Testis (tissue), 3 donors: Measurements from ENCODE around the gene PTPRD. TPM values are rescaled to one million over a fixed set of nuclear protein-coding genes. Genes with fewer than 3 reads are reported as not detected.

Source experiments
- DNase-seq: peaks from one replicate; pipeline ENCODE4 v3.0.0-alpha.2; 2019
- H3K27ac ChIP-seq, 2 donors: fragments of 200-600 bp; sonication (generic); one replicate each; pipeline ENCODE4 v1.5.1; 2019
- H3K27me3 ChIP-seq: fragments of 200-600 bp; sonication (generic); one replicate; pipeline ENCODE4 v1.5.1; 2019
- H3K36me3 ChIP-seq: fragments of 200-600 bp; sonication (generic); one replicate; pipeline ENCODE4 v1.5.1; 2017; ENCODE audit warnings: low read depth; ENCODE audit errors: missing control alignments
- H3K4me1 ChIP-seq: fragments of 200-600 bp; sonication (generic); one replicate; pipeline ENCODE4 v1.5.1; 2019
- H3K4me3 ChIP-seq, 2 donors: fragments of 200-600 bp; sonication (generic); one replicate each; pipeline ENCODE4 v1.5.1; 2017 to 2019
- H3K9me3 ChIP-seq: fragments of 200-600 bp; sonication (generic); one replicate; pipeline ENCODE4 v1.5.1; 2017
- POLR2A ChIP-seq: fragments of 450-650 bp; IDR thresholded peaks from one replicate; pipeline ENCODE4 v1.6.1; 2017; ENCODE audit warnings: antibody characterized with exemption, mild to moderate bottlenecking, moderate library complexity
- WGBS, 2 donors: methylation state at CpG; one replicate each; pipeline ENCODE4 v1.1.5; 2018; 5-methylcytosine and 5-hydroxymethylcytosine counted together
- intact Hi-C: fragments of 100-400 bp; cut with DNase I; formaldehyde crosslinking; loops from one replicate; pipeline ENCODE4 v1.15.1; 2023; ENCODE audit warnings: low total_unique reads
- polyA plus RNA-seq: library from polyadenylated mRNA; stranded (reverse); fragments of 350-450 nt; fragmentation: Illumina TruSeq; extraction: RNeasy Lipid Tissue Mini Kit (QIAGEN cat#74804); gene quantifications from one replicate; pipeline ENCODE4 v1.2.3, GENCODE V29; 2014; ENCODE audit warnings: low read depth, low replicate concordance; ENCODE audit not compliant: insufficient read depth
- total RNA-seq, 2 donors: library from RNA; depleted of rRNA; stranded (reverse); fragments of >200 nt; gene quantifications; one replicate each; pipeline ENCODE4 v1.2.3, GENCODE V29; 2016
- TF ChIP-seq, protein P1 (sequence below), 3 experiments: fragments of 450-650 bp in 2 of 3; fragments of 200-600 bp in 1 of 3; sonication (generic) in 1 of 3; IDR thresholded peaks; one replicate each; pipeline ENCODE4 v1.5.1; 2016 to 2019; ENCODE audit warnings: antibody characterized with exemption in 3 of 3, mild to moderate bottlenecking in 2 of 3, moderate library complexity in 1 of 3

Gene PTPRD
- total and polyA plus RNA-seq, 3 donors from 2014 or later = 15.4 to 33.6 (median 32.5) TPM

- no peak overlapping the region for H3K4me3 ChIP-seq
- no peaks in the 10 kb centered on the region for H3K9me3 ChIP-seq
- WGBS, 2 donors = 94% methylated on average over 2 of the region's 2 CpGs
- TF ChIP-seq, protein P1, sequence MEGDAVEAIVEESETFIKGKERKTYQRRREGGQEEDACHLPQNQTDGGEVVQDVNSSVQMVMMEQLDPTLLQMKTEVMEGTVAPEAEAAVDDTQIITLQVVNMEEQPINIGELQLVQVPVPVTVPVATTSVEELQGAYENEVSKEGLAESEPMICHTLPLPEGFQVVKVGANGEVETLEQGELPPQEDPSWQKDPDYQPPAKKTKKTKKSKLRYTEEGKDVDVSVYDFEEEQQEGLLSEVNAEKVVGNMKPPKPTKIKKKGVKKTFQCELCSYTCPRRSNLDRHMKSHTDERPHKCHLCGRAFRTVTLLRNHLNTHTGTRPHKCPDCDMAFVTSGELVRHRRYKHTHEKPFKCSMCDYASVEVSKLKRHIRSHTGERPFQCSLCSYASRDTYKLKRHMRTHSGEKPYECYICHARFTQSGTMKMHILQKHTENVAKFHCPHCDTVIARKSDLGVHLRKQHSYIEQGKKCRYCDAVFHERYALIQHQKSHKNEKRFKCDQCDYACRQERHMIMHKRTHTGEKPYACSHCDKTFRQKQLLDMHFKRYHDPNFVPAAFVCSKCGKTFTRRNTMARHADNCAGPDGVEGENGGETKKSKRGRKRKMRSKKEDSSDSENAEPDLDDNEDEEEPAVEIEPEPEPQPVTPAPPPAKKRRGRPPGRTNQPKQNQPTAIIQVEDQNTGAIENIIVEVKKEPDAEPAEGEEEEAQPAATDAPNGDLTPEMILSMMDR (IDR thresholded peaks at IDR 0.05) = no peak
- no peak for TF ChIP-seq POLR2A
- no peaks in the 10 kb centered on the region for H3K4me1 ChIP-seq
- no peak for DNase-seq
- H3K36me3 ChIP-seq = no peaks in the 10 kb centered on the region
- H3K27me3 ChIP-seq = no peaks in the 10 kb centered on the region
- intact Hi-C loops = no loop called here
- H3K27ac ChIP-seq = no peak overlapping the region
Measured at GRCh38 chr9:9729082-9729481, 883.7 kb downstream of the PTPRD start.

DNA sequence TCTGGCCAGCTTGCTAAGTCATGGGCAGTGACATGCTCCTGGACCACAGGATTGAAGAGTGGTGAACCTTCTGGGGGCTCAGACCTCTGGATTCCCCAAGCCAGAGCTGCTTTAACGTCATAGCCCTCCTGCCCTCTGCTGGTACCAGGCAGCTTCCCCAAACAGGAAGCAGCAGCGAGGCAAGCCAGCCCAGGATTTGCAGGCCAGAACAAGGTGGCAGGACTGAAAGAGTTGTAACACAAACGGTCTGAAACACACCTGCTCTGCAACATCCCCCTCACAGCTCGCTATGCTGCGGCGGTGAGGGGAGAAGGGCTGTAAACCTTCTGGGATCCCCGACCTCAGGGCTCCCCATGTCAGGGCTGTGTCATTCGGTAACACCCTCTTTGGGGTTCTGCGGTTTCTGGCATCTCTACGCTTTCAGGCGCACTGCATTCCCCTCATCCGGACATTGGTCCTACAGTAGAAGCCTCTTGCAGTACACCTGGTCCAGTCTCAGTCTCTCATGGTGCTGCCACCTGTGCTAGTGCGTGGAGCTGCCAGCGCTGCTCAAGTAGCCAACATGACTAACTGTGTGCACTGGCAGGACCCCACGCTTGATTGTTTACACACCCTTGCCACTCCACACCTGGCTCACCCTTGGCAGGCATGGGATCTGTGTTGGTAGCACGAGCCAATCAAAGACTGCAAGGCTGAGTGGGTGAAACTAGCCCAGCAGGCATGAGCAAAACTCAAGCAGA lies 893.3 kb downstream of the PTPRD start:
- H3K27me3 ChIP-seq = no peaks in the 10 kb centered on the region
- H3K4me1 ChIP-seq = no peaks in the 10 kb centered on the region
- no peaks in the 10 kb centered on the region for H3K36me3 ChIP-seq
- no peak overlapping the region for H3K4me3 ChIP-seq
- H3K9me3 ChIP-seq = no peaks in the 10 kb centered on the region
- intact Hi-C loops = no loop called here
- H3K27ac ChIP-seq = no peak overlapping the region
- DNase-seq = no peak
- TF ChIP-seq, protein P1 (IDR thresholded peaks at IDR 0.05) = no peak
- no peak for TF ChIP-seq POLR2A
- WGBS, 2 donors = 94% methylated on average over 13 to 15 of the region's 16 CpGs

DNA sequence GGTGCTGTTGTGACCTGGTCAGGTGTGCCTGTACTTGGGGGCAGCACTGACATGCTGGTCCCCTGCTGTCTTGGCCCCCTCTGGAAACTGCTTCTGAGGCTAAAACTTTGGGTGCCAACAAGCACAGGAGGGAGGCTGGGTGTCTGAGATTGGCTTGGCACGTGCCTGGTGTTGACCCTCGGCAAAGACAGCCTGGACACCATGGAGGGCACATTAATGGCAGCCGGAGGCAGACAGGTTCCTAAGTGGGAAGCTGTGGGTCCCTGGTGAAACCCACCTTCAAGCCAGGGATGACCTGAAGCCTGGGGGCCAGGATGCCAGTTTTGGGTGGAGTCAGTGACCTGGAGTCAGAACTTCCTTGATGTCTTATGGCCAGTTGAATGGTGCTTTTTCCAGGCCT lies 894.1 kb downstream of the PTPRD start:
- H3K27ac ChIP-seq = no peak overlapping the region
- no peaks in the 10 kb centered on the region for H3K4me1 ChIP-seq
- H3K4me3 ChIP-seq = no peak overlapping the region
- TF ChIP-seq, protein P1 (IDR thresholded peaks at IDR 0.05) = no peak
- no peak for TF ChIP-seq POLR2A
- H3K27me3 ChIP-seq = no peaks in the 10 kb centered on the region
- intact Hi-C loops = no loop called here
- H3K36me3 ChIP-seq = no peaks in the 10 kb centered on the region
- no peak for DNase-seq
- H3K9me3 ChIP-seq = no peaks in the 10 kb centered on the region
- 92% methylated on average over 3 of the region's 3 CpGs; no CpG with 5 or more reads in 1 of the 2 donors for WGBS, 2 donors

GRCh38 chr9:9679433-9679832 lies 933.4 kb downstream of the PTPRD start:
- no peak for TF ChIP-seq POLR2A
- TF ChIP-seq, protein P1 (IDR thresholded peaks at IDR 0.05) = no peak
- DNase-seq = no peak
- 82 to 87% methylated on average over 3 of the region's 3 CpGs for WGBS, 2 donors
- H3K27me3 ChIP-seq = no peaks in the 10 kb centered on the region
- intact Hi-C loops = no loop called here
- no peak overlapping the region for H3K27ac ChIP-seq
- H3K4me1 ChIP-seq = no peaks in the 10 kb centered on the region
- no peaks in the 10 kb centered on the region for H3K9me3 ChIP-seq
- no peak overlapping the region for H3K4me3 ChIP-seq
- H3K36me3 ChIP-seq = no peaks in the 10 kb centered on the region

DNA sequence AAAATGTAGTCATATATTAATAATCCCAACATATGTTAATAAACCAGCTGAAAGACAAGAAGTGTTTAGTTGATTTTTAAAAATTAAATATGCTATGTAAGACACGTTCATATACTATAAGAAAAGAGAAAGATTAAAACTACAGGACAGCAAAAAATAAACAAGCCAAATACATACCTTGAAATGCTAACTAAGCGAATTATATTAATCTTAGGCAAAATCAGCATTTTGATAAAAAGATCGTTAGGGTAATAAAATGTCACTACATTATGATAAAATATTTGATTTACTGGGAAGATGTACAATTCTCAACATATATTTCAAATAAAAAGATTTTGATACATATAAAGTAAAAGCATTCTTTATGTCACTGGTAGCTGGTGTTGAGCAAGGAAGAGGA lies 938.3 kb downstream of the PTPRD start:
- no peaks in the 10 kb centered on the region for H3K9me3 ChIP-seq
- no peaks in the 10 kb centered on the region for H3K27me3 ChIP-seq
- no peak overlapping the region for H3K4me3 ChIP-seq
- no peaks in the 10 kb centered on the region for H3K4me1 ChIP-seq
- no peak for DNase-seq
- no peaks in the 10 kb centered on the region for H3K36me3 ChIP-seq
- WGBS, 2 donors = 82 to 84% methylated on average over 3 of the region's 3 CpGs
- H3K27ac ChIP-seq = no peak overlapping the region
- intact Hi-C loops = no loop called here
- TF ChIP-seq, protein P1 (IDR thresholded peaks at IDR 0.05) = no peak
- TF ChIP-seq POLR2A = no peak
